ENCODE measurements around the gene COX4I2.
"Not testable (repeated sequence)": the region's sequence is repeated elsewhere in the genome, so short reads cannot be mapped to it uniquely, and the experiment has no call there.

COX4I2 gene

DNA sequence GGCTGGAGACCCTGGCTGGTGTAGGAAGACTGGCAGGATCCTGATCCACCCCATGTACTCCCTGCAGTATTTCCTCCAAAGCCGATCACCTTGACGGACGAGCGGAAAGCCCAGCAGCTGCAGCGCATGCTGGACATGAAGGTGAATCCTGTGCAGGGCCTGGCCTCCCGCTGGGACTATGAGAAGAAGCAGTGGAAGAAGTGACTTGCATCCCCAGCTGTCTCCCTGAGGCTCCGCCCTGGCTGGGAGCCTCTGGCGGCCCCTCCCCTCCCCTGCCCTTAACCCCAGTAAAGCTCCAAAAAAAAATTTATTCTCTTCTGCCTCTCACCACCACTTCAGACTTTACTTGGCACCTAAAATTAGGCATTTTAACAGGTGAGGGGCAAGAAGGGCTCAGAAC, 7.0 kb downstream of the COX4I2 start:
- TF ChIP-seq, protein P1, sequence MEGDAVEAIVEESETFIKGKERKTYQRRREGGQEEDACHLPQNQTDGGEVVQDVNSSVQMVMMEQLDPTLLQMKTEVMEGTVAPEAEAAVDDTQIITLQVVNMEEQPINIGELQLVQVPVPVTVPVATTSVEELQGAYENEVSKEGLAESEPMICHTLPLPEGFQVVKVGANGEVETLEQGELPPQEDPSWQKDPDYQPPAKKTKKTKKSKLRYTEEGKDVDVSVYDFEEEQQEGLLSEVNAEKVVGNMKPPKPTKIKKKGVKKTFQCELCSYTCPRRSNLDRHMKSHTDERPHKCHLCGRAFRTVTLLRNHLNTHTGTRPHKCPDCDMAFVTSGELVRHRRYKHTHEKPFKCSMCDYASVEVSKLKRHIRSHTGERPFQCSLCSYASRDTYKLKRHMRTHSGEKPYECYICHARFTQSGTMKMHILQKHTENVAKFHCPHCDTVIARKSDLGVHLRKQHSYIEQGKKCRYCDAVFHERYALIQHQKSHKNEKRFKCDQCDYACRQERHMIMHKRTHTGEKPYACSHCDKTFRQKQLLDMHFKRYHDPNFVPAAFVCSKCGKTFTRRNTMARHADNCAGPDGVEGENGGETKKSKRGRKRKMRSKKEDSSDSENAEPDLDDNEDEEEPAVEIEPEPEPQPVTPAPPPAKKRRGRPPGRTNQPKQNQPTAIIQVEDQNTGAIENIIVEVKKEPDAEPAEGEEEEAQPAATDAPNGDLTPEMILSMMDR (IDR thresholded peaks at IDR 0.05; ENCODE audit: low read depth, low read length) = no peak
- H3K4me3 ChIP-seq (ENCODE audit: low read depth, low read length) = no peak overlapping the region

DNA sequence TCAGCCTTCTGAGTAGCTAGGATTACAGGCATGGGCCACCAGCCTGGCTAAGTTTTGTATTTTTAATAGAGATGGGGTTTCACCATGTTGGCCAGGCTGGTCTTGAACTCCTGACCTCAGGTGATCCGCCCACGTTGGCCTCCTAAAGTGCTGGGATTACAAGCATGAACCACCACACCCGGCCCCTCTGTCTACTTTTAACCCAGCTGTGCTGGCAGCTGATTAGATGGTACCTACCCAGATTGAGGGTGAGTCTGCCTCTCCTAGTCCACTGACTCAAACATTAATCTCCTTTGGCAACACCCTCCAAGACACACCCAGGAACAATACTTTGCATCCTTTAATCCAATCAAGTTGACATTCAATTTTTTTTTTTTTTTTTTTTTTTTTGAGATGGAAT, 10.4 kb downstream of the COX4I2 start:
- not testable (repeated sequence) for H3K4me3 ChIP-seq (ENCODE audit: low read depth, low read length)

DNA sequence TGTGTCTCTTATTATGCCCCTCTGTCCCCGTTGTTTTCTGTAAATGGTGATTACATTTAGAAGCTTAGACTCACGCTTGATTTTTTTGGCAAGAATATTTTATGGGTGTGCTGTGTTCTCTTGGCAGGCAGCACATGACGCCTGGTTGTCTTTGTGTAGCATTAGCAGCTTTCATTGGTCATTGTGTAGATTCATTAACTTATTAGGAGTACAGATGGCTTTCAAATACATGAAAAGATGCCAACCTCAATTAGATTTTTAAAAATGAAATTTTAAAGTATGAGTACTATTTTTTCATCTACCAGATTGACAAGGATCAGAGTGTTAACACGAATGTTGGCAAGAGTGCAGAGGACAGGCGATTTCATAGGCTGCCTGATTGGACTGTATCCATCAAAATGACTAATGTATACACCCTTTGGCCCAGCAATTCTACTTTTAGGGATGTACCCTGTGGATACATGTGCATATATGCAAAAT, 15.2 kb downstream of the COX4I2 start:
- TF ChIP-seq, protein P1 (IDR thresholded peaks at IDR 0.05; ENCODE audit: low read depth, low read length) = no peak
- H3K4me3 ChIP-seq (ENCODE audit: low read depth, low read length) = no peak overlapping the region

DNA sequence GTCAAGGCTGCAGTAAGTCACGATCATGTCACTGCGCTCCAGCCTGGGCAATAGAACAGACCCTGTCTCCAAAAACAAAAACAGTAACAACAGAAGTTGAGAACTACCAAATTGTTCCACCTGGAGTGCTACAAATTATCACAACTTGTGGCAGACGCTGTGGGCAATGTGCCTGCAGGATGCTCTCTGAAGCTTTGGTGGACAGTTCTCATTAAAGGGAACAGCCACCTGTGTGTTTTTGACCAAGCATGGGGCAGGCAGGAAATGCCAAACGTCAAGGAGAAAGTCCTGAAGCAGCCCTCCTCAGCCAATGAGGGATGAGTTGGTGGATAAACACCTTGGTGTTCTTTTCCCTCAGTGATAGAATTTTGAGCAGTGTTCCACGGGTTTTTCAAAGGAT, 15.8 kb downstream of the COX4I2 start:
- H3K4me3 ChIP-seq (ENCODE audit: low read depth, low read length) = no peak overlapping the region
- TF ChIP-seq, protein P1 (IDR thresholded peaks at IDR 0.05; ENCODE audit: low read depth, low read length) = no peak

DNA sequence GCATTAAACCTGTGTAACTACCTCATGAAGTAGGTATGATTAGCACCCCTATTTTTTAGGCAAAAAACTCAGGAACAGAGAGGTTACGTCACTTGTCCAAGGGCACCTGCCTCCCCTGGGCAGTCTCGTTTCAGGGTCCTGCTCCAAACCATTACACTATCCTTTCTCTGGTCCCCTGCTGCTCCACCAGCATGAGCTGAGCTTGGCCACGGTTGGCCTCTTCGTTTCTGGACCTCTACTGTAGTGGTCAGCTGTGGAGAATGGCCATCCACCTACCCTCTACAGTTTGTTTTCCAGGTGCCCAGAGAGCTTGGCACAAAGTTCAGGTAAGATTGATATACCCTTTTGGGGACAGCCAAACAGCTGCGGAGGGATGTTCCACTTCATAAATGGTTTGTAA, 16.8 kb downstream of the COX4I2 start:
- H3K4me3 ChIP-seq (ENCODE audit: low read depth, low read length) = no peak overlapping the region
- TF ChIP-seq, protein P1 (IDR thresholded peaks at IDR 0.05; ENCODE audit: low read depth, low read length) = no peak

DNA sequence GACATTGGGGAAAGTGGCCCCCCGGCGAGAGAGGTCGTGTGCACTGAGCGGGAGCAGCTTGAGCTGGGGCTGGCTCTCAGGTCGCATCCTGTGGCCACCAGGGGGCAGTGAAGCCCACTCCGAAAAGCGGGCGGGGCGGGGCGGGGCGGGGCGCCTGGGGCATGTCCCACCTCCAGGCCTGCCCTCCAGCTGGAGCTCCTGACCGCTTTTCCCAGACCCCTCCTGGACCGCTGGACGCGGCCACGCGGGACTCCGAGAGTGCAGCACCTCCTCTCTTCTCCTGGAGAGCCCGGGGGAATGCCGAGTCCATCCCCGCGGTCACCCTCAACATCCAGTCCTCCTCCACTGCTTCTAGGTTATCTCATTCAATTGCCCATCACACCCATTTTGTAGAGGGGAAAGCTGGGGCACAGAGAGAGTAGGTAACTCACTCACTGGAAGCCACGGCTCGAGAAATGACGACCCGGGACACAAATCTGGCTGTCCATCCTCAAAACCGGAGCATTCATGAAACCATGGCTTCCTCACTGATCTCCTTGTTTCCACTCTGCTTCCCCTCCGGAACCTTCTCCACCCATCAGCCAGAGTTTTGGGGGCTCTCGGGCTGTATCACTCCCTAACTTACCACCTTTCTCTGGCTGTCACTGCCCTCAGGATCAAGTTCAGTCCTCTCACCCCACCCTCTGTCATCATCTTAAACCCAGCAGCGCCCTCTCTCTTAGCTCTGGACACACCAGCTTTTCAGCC, 24.1 kb downstream of the COX4I2 start:
- 0 out of 2 replicates have a peak overlapping the region, but pooled peaks have one; percentile 3 for H3K4me3 ChIP-seq (ENCODE audit: low read depth, low read length)

DNA sequence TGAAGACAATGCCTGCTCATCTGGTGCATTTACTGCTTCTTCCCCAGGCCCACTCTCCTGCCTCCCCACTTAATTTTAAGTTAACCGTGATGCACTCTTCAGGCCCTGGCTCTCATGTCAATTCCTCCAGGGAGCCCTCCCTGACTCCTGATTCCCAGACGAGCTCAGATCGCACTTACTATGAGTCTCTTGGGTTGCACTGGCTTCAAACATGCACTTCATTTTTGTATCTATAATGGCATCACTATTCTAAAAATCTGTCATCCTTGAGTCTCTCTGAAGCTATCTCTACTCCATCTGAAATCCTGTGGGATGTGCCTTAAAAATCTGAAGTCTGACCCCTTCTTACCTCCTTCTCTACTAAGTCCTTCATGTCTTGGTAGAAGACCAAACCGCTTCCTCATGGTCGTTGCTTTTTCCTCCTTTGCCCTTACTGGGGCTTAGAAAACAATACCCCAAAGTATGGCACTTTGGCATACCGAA, 24.7 kb downstream of the COX4I2 start:
- TF ChIP-seq, protein P1 (IDR thresholded peaks at IDR 0.05; ENCODE audit: low read depth, low read length) = no peak
- H3K4me3 ChIP-seq (ENCODE audit: low read depth, low read length) = no peak overlapping the region

More for the DNA sequence above, 24.1 kb downstream of the COX4I2 start:
- TF ChIP-seq, protein P1 (IDR thresholded peaks at IDR 0.05; ENCODE audit: low read depth, low read length) = peak; percentile 22

DNA sequence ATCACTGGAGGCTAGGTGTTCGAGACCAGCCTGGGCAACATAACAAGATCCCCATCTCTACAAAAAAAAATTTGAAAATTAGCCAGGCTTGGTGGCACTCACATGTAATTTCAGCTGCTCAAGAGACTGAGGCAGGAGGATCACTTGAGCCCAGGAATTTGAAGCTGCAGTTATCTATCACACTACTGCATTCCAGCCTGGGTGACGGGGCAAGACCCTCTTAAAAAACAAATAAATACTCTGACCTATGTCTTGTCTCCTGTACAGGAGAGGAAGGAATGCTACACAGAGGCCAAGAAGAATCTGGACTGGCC, 25.8 kb downstream of the COX4I2 start:
- TF ChIP-seq, protein P1 (IDR thresholded peaks at IDR 0.05; ENCODE audit: low read depth, low read length) = no peak
- no peak overlapping the region for H3K4me3 ChIP-seq (ENCODE audit: low read depth, low read length)

Measured in WI38 (cell line).